Measurements from ENCODE around the gene DUSP10. TPM values are rescaled to one million over a fixed set of nuclear protein-coding genes. Genes with fewer than 3 reads are reported as not detected.

Gene DUSP10
- total RNA-seq, 6 experiments from 2014 or later: 30.5 to 48.9 (median 43.8) TPM

DNA sequence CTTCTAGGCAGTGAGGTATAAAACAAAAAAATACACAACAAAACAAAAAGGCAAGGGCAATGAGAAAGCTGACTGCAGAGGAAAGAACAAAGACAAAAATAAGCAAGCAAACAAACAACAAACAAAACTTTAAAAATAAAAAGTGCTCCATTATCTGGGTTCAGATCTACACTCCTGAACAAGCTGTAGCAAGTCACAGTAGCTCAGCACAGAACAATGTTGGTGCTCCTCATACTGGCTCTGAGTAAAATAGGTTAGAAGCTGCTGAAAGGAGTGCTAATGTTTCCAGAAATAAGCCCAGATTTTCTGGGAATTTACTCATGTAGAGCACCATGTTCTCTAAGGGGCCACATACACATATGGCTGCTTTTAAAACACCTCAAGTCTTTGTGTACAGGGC, 16.6 kb upstream of the DUSP10 start:
- no peak overlapping the region for H3K4me3 Mint-ChIP-seq
- no peaks in the 10 kb centered on the region for H3K36me3 Mint-ChIP-seq (ENCODE audit: low read depth)
- H3K27me3 Mint-ChIP-seq (ENCODE audit: insufficient read depth): no peaks in the 10 kb centered on the region; the same call in 1 of the 2 replicates
- TF ChIP-seq, protein P1, sequence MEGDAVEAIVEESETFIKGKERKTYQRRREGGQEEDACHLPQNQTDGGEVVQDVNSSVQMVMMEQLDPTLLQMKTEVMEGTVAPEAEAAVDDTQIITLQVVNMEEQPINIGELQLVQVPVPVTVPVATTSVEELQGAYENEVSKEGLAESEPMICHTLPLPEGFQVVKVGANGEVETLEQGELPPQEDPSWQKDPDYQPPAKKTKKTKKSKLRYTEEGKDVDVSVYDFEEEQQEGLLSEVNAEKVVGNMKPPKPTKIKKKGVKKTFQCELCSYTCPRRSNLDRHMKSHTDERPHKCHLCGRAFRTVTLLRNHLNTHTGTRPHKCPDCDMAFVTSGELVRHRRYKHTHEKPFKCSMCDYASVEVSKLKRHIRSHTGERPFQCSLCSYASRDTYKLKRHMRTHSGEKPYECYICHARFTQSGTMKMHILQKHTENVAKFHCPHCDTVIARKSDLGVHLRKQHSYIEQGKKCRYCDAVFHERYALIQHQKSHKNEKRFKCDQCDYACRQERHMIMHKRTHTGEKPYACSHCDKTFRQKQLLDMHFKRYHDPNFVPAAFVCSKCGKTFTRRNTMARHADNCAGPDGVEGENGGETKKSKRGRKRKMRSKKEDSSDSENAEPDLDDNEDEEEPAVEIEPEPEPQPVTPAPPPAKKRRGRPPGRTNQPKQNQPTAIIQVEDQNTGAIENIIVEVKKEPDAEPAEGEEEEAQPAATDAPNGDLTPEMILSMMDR (IDR thresholded peaks at IDR 0.05): no peak
- H3K27ac Mint-ChIP-seq: no peak overlapping the region
- no peak for DNase-seq
- H3K4me1 Mint-ChIP-seq (ENCODE audit: low read depth): peaks cover 18% of the 10 kb centered on the region
- no peaks in the 10 kb centered on the region for H3K9me3 Mint-ChIP-seq

DNA sequence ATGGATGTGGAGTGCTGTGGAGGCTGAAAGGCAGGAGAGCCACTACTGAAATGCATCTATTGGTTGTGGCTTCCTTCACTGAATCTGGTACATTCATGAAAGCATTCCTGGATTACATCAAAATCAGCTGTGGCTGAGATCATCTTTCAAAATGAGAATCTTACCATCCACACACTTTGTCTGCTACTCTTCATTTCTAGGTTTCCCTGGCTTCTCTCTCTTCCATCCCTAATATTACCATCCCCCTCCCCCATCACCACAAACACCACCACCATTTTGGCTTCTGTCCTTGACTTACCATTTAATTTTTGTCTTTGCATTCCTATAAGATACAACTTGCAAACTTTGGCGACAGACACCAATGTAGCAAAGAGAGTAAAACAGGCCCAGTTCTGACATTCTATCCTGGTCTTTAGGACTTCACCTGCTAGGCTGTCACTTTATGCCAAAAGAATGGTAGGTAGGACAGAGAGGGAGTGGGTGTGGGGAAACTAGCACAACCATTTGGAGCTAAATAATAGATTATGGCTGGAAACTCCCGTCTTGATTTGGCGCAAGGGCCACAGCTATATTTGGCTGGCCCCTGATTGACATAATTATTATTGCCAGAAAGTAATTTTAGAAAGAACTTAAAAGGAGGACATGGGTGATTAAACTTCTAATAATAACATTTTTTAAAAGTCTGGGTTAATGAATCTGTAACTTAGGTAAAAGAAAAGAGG, 15.1 kb upstream of the DUSP10 start:
- Mint-ChIP-seq H3K4me3 (no peak overlapping the region), H3K4me1 (ENCODE audit: low read depth) (peaks cover 18% of the 10 kb centered on the region), H3K27me3 (ENCODE audit: insufficient read depth) (no peaks in the 10 kb centered on the region; the same call in 1 of the 2 replicates), H3K36me3 (ENCODE audit: low read depth) (no peaks in the 10 kb centered on the region), H3K27ac (no peak overlapping the region), H3K9me3 (no peaks in the 10 kb centered on the region)
- no peak for DNase-seq
- TF ChIP-seq, protein P1 (IDR thresholded peaks at IDR 0.05): no peak

DNA sequence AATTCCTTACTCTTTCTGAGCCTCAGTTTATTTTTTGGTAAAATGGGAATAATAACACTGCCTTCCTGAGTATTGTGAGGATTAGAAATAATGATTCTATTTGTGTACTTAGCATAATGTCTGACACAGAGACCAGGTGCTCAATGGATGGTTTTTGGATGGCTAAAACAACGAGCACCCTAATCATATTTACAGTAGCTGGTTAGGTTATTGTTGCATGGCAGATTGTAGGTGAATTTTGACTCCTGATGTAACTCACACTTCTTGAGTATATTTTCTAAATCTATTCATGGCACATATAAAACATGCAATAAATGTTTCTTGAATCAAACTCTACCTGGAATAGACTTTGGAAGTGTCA, 11.9 kb upstream of the DUSP10 start:
- no peaks in the 10 kb centered on the region for H3K9me3 Mint-ChIP-seq
- no peak overlapping the region for H3K4me3 Mint-ChIP-seq

DNA sequence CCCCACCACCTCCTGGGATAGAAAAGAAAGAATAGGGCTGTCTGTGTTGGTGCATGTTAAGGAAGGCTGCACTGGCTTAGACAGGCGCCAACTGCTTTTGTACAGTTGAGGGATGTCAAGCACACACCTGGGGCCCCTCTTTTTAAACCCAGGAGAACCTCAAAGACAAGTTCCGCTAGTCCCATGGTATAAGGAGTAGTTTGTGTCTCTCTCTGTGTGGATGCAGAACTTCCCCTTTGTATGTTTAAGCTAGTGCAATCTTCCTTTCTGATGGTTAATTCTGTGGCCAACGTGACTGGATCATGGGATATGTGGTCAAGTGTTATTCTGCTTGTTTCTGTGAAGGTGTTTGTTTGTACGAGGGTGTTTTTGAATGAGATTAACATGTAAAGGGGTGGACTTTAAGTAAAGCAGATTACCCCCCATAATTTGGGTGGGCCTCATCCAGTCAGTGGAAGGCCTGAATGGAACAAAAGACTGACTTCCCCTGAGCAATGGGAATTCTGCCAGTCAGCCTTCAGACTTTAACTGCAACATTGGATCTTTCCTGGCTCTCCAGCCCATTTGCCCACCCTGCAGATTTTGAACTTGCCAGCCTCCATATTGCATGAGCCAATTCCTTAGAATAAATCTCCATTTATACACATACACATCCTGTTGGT, 9.5 kb upstream of the DUSP10 start:
- DNase-seq: no peak
- H3K9me3 Mint-ChIP-seq: no peaks in the 10 kb centered on the region
- no peak overlapping the region for H3K4me3 Mint-ChIP-seq
- H3K27ac Mint-ChIP-seq: no peak overlapping the region
- TF ChIP-seq, protein P1 (IDR thresholded peaks at IDR 0.05): no peak
- no peaks in the 10 kb centered on the region; the same call in 1 of the 2 replicates for H3K27me3 Mint-ChIP-seq (ENCODE audit: insufficient read depth)
- H3K4me1 Mint-ChIP-seq (ENCODE audit: low read depth): peaks cover 6% of the 10 kb centered on the region; the same call in 1 of the 2 replicates
- H3K36me3 Mint-ChIP-seq (ENCODE audit: low read depth): no peaks in the 10 kb centered on the region

More for the DNA sequence above, 11.9 kb upstream of the DUSP10 start:
- no peak for DNase-seq
- no peak overlapping the region for H3K27ac Mint-ChIP-seq
- no peaks in the 10 kb centered on the region; the same call in 1 of the 2 replicates for H3K27me3 Mint-ChIP-seq (ENCODE audit: insufficient read depth)
- TF ChIP-seq, protein P1 (IDR thresholded peaks at IDR 0.05): no peak
- peaks cover 8% of the 10 kb centered on the region; the same call in 1 of the 2 replicates for H3K4me1 Mint-ChIP-seq (ENCODE audit: low read depth)
- H3K36me3 Mint-ChIP-seq (ENCODE audit: low read depth): no peaks in the 10 kb centered on the region

DNA sequence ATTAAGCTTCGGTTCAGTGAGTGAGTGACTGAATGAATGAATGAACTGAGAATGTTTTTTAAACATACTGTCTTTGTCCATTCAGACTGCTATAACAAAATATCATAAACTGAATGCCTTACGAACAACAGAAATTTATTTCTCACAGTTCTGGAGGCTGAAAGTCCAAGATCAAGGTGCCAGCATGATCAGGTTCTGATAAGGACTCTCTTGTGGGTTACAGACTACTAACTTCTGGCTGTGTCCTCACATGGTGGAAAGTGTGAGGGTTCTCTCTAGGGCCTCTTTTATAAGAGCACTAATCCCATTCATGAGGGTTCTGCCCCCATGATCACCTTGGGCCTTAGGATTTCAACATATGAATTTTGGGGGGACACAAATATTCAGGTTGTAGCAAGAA, 7.1 kb upstream of the DUSP10 start:
- TF ChIP-seq, protein P1 (IDR thresholded peaks at IDR 0.05): no peak
- H3K4me3 Mint-ChIP-seq: no peak overlapping the region
- H3K36me3 Mint-ChIP-seq (ENCODE audit: low read depth): no peaks in the 10 kb centered on the region
- no peaks in the 10 kb centered on the region for H3K9me3 Mint-ChIP-seq
- no peak for DNase-seq
- H3K4me1 Mint-ChIP-seq (ENCODE audit: low read depth): peaks cover 10% of the 10 kb centered on the region
- no peak overlapping the region for H3K27ac Mint-ChIP-seq
- no peaks in the 10 kb centered on the region for H3K27me3 Mint-ChIP-seq (ENCODE audit: insufficient read depth)
